ENCODE measurements around the gene CHN2.

Gene CHN2

GRCh38 chr7:29229066-29229465, 34.5 kb downstream of the CHN2 start:
- DNase-seq: no peak

- DNase-seq: no peak
Observed at GRCh38 chr7:29229946-29230345, 35.4 kb downstream of the CHN2 start.

- no peak for DNase-seq
Observed at GRCh38 chr7:29230871-29231345, 36.3 kb downstream of the CHN2 start.

- DNase-seq: no peak
Observed at GRCh38 chr7:29231671-29232232, 37.2 kb downstream of the CHN2 start.

GRCh38 chr7:29234438-29234837, 39.9 kb downstream of the CHN2 start:
- no peak for DNase-seq

GRCh38 chr7:29236071-29236580, 41.6 kb downstream of the CHN2 start:
- no peak for DNase-seq

GRCh38 chr7:29236649-29237048, 42.1 kb downstream of the CHN2 start:
- no peak for DNase-seq

- no peak for DNase-seq
Observed at GRCh38 chr7:29237489-29237888, 42.9 kb downstream of the CHN2 start.

GRCh38 chr7:29239638-29240037, 45.1 kb downstream of the CHN2 start:
- no peak for DNase-seq

- no peak for DNase-seq
Observed at GRCh38 chr7:29242265-29242664, 47.7 kb downstream of the CHN2 start.

- DNase-seq: no peak
Observed at GRCh38 chr7:29243910-29244655, 49.5 kb downstream of the CHN2 start.

GRCh38 chr7:29247224-29247962, 52.8 kb downstream of the CHN2 start:
- DNase-seq: no peak

- no peak for DNase-seq
Observed at GRCh38 chr7:29247963-29248236, 53.3 kb downstream of the CHN2 start.

- DNase-seq: no peak
Observed at GRCh38 chr7:29248713-29249382, 54.3 kb downstream of the CHN2 start.

- no peak for DNase-seq
Observed at GRCh38 chr7:29249383-29249750, 54.8 kb downstream of the CHN2 start.

- DNase-seq: no peak
Observed at GRCh38 chr7:29249860-29250259, 55.3 kb downstream of the CHN2 start.

- no peak for DNase-seq
Observed at GRCh38 chr7:29253225-29253624, 58.6 kb downstream of the CHN2 start.

- no peak for DNase-seq
Observed at GRCh38 chr7:29254591-29254990, 60.0 kb downstream of the CHN2 start.

GRCh38 chr7:29255199-29255878, 60.8 kb downstream of the CHN2 start:
- no peak for DNase-seq

- DNase-seq: no peak
Observed at GRCh38 chr7:29255906-29256692, 61.5 kb downstream of the CHN2 start.

GRCh38 chr7:29256693-29257002, 62.1 kb downstream of the CHN2 start:
- no peak for DNase-seq

- DNase-seq: no peak
Observed at GRCh38 chr7:29258951-29259350, 64.4 kb downstream of the CHN2 start.
